HepG2 (cell line): ENCODE data around the gene DENND2A. TPM values are rescaled to one million over a fixed set of nuclear protein-coding genes. Genes with fewer than 3 reads are reported as not detected.

ENCODE experiments used
- DR1 ChIP-seq: sonication (generic); formaldehyde crosslinking; IDR thresholded peaks from 2 replicates; pipeline ENCODE4 v1.8.0; 2021; ENCODE audit warnings: mild to moderate bottlenecking, missing genetic modification reagents, inconsistent platforms
- ELF1 ChIP-seq: sonication (generic); formaldehyde crosslinking; IDR thresholded peaks from 2 replicates; pipeline ENCODE4 v1.4.0; 2020; ENCODE audit warnings: missing genetic modification reagents
- FOXJ3 ChIP-seq: sonication (generic); formaldehyde crosslinking; IDR thresholded peaks from 2 replicates; pipeline ENCODE4 v1.4.0; 2020; ENCODE audit warnings: missing genetic modification reagents, mild to moderate bottlenecking, borderline replicate concordance
- GFI1 ChIP-seq: sonication (generic); formaldehyde crosslinking; IDR thresholded peaks from 2 replicates; pipeline ENCODE4 v1.5.0; 2020; ENCODE audit warnings: missing genetic modification reagents, mild to moderate bottlenecking, borderline replicate concordance
- HNF4G ChIP-seq, 2 experiments: sonication (generic) in 1 of 2; formaldehyde crosslinking in 1 of 2; IDR thresholded peaks; 2 replicates each; pipeline versions ENCODE4 v1.4.0 to v1.6.1; 2011 to 2020; ENCODE audit warnings: borderline replicate concordance in 2 of 2, low read depth in 2 of 2, mild to moderate bottlenecking in 2 of 2, low read length in 1 of 2, missing genetic modification reagents in 1 of 2, moderate library complexity in 1 of 2
- HOXD1 ChIP-seq: sonication (generic); formaldehyde crosslinking; IDR thresholded peaks from 2 replicates; pipeline ENCODE4 v1.5.0; 2020; ENCODE audit warnings: missing genetic modification reagents
- MEIS1 ChIP-seq: sonication (generic); formaldehyde crosslinking; IDR thresholded peaks from 2 replicates; pipeline ENCODE4 v1.9.0; 2021; ENCODE audit warnings: mild to moderate bottlenecking, missing genetic modification reagents, moderate library complexity, borderline replicate concordance
- MTA1 ChIP-seq: sonication (generic); formaldehyde crosslinking; IDR thresholded peaks from 2 replicates; pipeline ENCODE4 v1.4.0; 2020; ENCODE audit warnings: missing genetic modification reagents, mild to moderate bottlenecking, borderline replicate concordance
- MYC ChIP-seq: sonication (generic); formaldehyde crosslinking; IDR thresholded peaks from 2 replicates; pipeline ENCODE4 v1.9.0; 2021; ENCODE audit warnings: missing genetic modification reagents, borderline replicate concordance
- NFE2 ChIP-seq: sonication (generic); formaldehyde crosslinking; IDR thresholded peaks from 2 replicates; pipeline ENCODE4 v1.4.0; 2020; ENCODE audit warnings: missing genetic modification reagents
- NFE2L1 ChIP-seq: sonication (generic); formaldehyde crosslinking; IDR thresholded peaks from 2 replicates; pipeline ENCODE4 v1.4.0; 2020; ENCODE audit warnings: missing genetic modification reagents, mild to moderate bottlenecking, borderline replicate concordance
- NFKBIZ ChIP-seq: IDR thresholded peaks from 2 replicates; pipeline ENCODE4 v1.6.1; 2018; ENCODE audit warnings: missing genetic modification reagents, missing compliant biosample characterization
- NR2F1 ChIP-seq, 2 experiments: fragments of 450-650 bp in 1 of 2; formaldehyde crosslinking in 1 of 2; IDR thresholded peaks; 2 replicates each; pipeline versions ENCODE4 v1.5.0 to v1.6.1; 2016 to 2020; ENCODE audit warnings: mild to moderate bottlenecking in 1 of 2, missing compliant biosample characterization in 1 of 2, missing genetic modification reagents in 1 of 2, moderate library complexity in 1 of 2
- SP2 ChIP-seq: sonication (generic); formaldehyde crosslinking; IDR thresholded peaks from 2 replicates; pipeline ENCODE4 v1.5.1; 2020; ENCODE audit warnings: mild to moderate bottlenecking, missing genetic modification reagents
- SRSF1 ChIP-seq: fragments of 200-400 bp; formaldehyde crosslinking; optimal IDR thresholded peaks from 2 replicates; pipeline ENCODE3; 2017; ENCODE audit warnings: mild to moderate bottlenecking, low read depth, low read length, moderate library complexity
- TGIF2 ChIP-seq: IDR thresholded peaks from 2 replicates; pipeline ENCODE4 v1.6.1; 2016; ENCODE audit warnings: control low read depth, missing compliant biosample characterization
- ZNF292 ChIP-seq: sonication (generic); formaldehyde crosslinking; IDR thresholded peaks from 2 replicates; pipeline ENCODE4 v1.8.1; 2022; ENCODE audit warnings: mild to moderate bottlenecking, low read depth, missing genetic modification reagents, borderline replicate concordance
- ZNF558 ChIP-seq: sonication (generic); formaldehyde crosslinking; IDR thresholded peaks from 2 replicates; pipeline ENCODE4 v1.9.0; 2022; ENCODE audit warnings: mild to moderate bottlenecking, missing genetic modification reagents, borderline replicate concordance
- ZNF619 ChIP-seq: sonication (generic); formaldehyde crosslinking; IDR thresholded peaks from 2 replicates; pipeline ENCODE4 v1.4.0; 2020; ENCODE audit warnings: mild to moderate bottlenecking, missing genetic modification reagents
- ZNF777 ChIP-seq: sonication (generic); formaldehyde crosslinking; IDR thresholded peaks from 2 replicates; pipeline ENCODE4 v1.4.0; 2020; ENCODE audit warnings: missing genetic modification reagents
- polyA plus RNA-seq, 8 experiments: library from polyadenylated mRNA; depleted of rRNA in 3 of 8; stranded (reverse) in 7 of 8; unstranded in 1 of 8; fragments of >200 nt; fragmentation: Illumina TruSeq in 4 of 8; extraction: Trizol in 4 of 8; gene quantifications; 2 replicates each; pipeline versions ENCODE4 v1.2.1 to v1.2.3, GENCODE V29; 2011 to 2016; ENCODE audit warnings: low read depth in 4 of 8, missing spikeins in 1 of 8, mixed read lengths in 1 of 8; ENCODE audit not compliant: insufficient read depth in 1 of 8
- total RNA-seq, 5 experiments: library from RNA; depleted of rRNA; stranded (reverse); fragments of >200 nt; fragmentation: Illumina TruSeq; extraction: Trizol; gene quantifications; 2 replicates each; pipeline ENCODE4 v1.2.3, GENCODE V29; 2016; ENCODE audit warnings: low read depth in 1 of 5
- TF ChIP-seq, protein P1 (sequence below): IDR thresholded peaks from 2 replicates; pipeline ENCODE4 v1.6.1; 2016; ENCODE audit warnings: low read depth
- TF ChIP-seq, protein P2 (sequence below): sonication (generic); formaldehyde crosslinking; IDR thresholded peaks from 2 replicates; pipeline ENCODE4 v1.5.0; 2020; ENCODE audit warnings: missing genetic modification reagents
- TF ChIP-seq, protein P3 (sequence below): sonication (generic); formaldehyde crosslinking; IDR thresholded peaks from 2 replicates; pipeline ENCODE4 v1.4.0; 2020; ENCODE audit warnings: missing genetic modification reagents
- TF ChIP-seq, protein P4 (sequence below): conservative IDR thresholded peaks from 2 replicates; pipeline ENCODE4 v1.6.1; 2018; ENCODE audit warnings: missing genetic modification reagents

DENND2A gene
- total and polyA plus RNA-seq, 2 of the 13 experiments (the other 11 are each of a cell fraction or from before 2014, with no cell fraction given): not detected

DNA sequence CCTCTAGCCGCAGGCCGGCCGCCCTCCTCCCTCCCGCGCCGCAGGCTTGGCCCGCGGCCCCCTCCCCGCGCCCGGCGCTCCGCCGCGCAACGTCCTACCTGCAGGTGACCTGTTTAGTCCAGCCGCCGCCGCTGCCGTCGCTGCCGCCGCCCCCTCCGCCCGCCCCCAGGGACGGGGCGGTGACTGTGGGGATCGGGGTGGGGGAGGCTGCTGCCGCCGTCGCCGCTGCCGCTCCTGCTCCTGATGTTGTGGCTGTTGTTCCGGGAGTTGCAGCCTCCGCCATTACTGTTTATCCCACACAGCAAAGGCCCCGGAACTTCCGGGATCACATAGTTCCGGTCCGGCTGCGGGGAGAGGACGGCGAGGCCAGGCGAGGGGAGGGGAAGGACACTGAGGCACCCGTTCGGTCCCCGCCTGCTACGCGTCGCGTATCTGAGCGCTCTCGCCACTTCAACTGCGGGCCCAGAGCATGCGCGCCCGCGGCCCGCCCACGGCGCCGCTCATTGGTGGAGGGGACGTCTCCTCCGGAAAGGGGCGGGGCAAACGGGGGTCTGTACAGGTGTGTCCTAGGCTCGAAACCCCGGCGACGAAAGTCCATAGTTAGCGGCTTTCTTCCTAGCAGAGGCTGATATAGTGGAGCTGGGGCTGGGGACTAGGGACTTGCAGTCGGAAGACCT, 161.4 kb downstream of the DENND2A start, which contains the start of gene MKRN1 (continued):
- peak; percentile 53; the same call in 1 of the 2 replicates for TF ChIP-seq ZNF292 (CRISPR knock-in tag)
- TF ChIP-seq SP2 (CRISPR knock-in tag): peak; percentile 70
- TF ChIP-seq TGIF2 (CRISPR knock-in tag): peak; percentile 55; the same call in 1 of the 2 replicates
- peak; percentile 66 for TF ChIP-seq DR1 (CRISPR knock-in tag)
- peak; percentile 46; the same call in 1 of the 2 replicates for TF ChIP-seq HOXD1
- TF ChIP-seq FOXJ3: peak; percentile 23; the same call in 1 of the 2 replicates
- no peak for TF ChIP-seq ZNF558
- TF ChIP-seq NR2F1 (CRISPR knock-in tag; IDR thresholded peaks at IDR 0.05): no peak
- no peak for TF ChIP-seq NFE2L1 (CRISPR knock-in tag)
- peak; percentile 81; the same call in 1 of the 2 replicates for TF ChIP-seq MYC (CRISPR knock-in tag)
- no peak for TF ChIP-seq ZNF777 (CRISPR knock-in tag)
- TF ChIP-seq, protein P1, sequence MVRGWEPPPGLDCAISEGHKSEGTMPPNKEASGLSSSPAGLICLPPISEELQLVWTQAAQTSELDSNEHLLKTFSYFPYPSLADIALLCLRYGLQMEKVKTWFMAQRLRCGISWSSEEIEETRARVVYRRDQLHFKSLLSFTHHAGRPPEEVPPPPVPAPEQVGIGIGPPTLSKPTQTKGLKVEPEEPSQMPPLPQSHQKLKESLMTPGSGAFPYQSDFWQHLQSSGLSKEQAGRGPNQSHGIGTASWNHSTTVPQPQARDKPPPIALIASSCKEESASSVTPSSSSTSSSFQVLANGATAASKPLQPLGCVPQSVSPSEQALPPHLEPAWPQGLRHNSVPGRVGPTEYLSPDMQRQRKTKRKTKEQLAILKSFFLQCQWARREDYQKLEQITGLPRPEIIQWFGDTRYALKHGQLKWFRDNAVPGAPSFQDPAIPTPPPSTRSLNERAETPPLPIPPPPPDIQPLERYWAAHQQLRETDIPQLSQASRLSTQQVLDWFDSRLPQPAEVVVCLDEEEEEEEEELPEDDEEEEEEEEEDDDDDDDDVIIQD: peak; percentile 74
- no peak for TF ChIP-seq GFI1 (CRISPR knock-in tag)
- TF ChIP-seq SRSF1: peak; percentile 43
- TF ChIP-seq, protein P2, sequence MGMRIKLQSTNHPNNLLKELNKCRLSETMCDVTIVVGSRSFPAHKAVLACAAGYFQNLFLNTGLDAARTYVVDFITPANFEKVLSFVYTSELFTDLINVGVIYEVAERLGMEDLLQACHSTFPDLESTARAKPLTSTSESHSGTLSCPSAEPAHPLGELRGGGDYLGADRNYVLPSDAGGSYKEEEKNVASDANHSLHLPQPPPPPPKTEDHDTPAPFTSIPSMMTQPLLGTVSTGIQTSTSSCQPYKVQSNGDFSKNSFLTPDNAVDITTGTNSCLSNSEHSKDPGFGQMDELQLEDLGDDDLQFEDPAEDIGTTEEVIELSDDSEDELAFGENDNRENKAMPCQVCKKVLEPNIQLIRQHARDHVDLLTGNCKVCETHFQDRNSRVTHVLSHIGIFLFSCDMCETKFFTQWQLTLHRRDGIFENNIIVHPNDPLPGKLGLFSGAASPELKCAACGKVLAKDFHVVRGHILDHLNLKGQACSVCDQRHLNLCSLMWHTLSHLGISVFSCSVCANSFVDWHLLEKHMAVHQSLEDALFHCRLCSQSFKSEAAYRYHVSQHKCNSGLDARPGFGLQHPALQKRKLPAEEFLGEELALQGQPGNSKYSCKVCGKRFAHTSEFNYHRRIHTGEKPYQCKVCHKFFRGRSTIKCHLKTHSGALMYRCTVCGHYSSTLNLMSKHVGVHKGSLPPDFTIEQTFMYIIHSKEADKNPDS: no peak
- TF ChIP-seq ZNF619 (CRISPR knock-in tag): no peak
- TF ChIP-seq NFKBIZ (CRISPR knock-in tag): no peak
- peak; percentile 98 for TF ChIP-seq ELF1 (CRISPR knock-in tag)
- TF ChIP-seq MTA1 (CRISPR knock-in tag): no peak
- no peak for TF ChIP-seq NFE2 (CRISPR knock-in tag)
- no peak for TF ChIP-seq MEIS1 (CRISPR knock-in tag)
- TF ChIP-seq, protein P3, sequence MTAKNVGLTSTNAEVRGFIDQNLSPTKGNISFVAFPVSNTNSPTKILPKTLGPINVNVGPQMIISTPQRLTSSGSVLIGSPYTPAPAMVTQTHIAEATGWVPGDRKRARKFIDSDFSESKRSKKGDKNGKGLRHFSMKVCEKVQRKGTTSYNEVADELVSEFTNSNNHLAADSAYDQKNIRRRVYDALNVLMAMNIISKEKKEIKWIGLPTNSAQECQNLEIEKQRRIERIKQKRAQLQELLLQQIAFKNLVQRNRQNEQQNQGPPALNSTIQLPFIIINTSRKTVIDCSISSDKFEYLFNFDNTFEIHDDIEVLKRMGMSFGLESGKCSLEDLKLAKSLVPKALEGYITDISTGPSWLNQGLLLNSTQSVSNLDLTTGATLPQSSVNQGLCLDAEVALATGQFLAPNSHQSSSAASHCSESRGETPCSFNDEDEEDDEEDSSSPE (CRISPR knock-in tag): peak; percentile 64; the same call in 1 of the 2 replicates
- peak; percentile 40; the same call in 1 of the 2 replicates for TF ChIP-seq HNF4G (IDR thresholded peaks at IDR 0.05; ENCODE audit: borderline replicate concordance, low read depth, low read length)
- peak; percentile 35; the same call in 1 of the 2 replicates for TF ChIP-seq HNF4G (CRISPR knock-in tag; IDR thresholded peaks at IDR 0.05; ENCODE audit: borderline replicate concordance, low read depth)
- TF ChIP-seq, protein P4, sequence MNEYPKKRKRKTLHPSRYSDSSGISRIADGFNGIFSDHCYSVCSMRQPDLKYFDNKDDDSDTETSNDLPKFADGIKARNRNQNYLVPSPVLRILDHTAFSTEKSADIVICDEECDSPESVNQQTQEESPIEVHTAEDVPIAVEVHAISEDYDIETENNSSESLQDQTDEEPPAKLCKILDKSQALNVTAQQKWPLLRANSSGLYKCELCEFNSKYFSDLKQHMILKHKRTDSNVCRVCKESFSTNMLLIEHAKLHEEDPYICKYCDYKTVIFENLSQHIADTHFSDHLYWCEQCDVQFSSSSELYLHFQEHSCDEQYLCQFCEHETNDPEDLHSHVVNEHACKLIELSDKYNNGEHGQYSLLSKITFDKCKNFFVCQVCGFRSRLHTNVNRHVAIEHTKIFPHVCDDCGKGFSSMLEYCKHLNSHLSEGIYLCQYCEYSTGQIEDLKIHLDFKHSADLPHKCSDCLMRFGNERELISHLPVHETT (CRISPR knock-in tag): peak; percentile 81
